Peyer's patch (tissue), 4 donors: ENCODE measurements around the gene RBMS1.

ENCODE experiments used
- CTCF ChIP-seq, 6 experiments: fragments of 450-650 bp in 4 of 6; fragments of 200-600 bp in 2 of 6; sonication (generic) in 1 of 6; IDR thresholded peaks; one replicate each; pipeline ENCODE4 v1.5.1; 2017 to 2019; ENCODE audit warnings: antibody characterized with exemption in 6 of 6, mild to moderate bottlenecking in 3 of 6, moderate library complexity in 1 of 6
- POLR2A ChIP-seq, 2 donors: fragments of 450-650 bp; IDR thresholded peaks; one replicate each; pipeline ENCODE4 v1.5.1; 2017; ENCODE audit warnings: antibody characterized with exemption in 2 of 2, mild to moderate bottlenecking in 2 of 2, moderate library complexity in 2 of 2

GRCh38 chr2:160292225-160292624 lies 201.4 kb downstream of the RBMS1 start:
- no peak for TF ChIP-seq CTCF (IDR thresholded peaks at IDR 0.05)
- TF ChIP-seq POLR2A (IDR thresholded peaks at IDR 0.05) = no peak
